HG02642 (cell line): Measurements from ENCODE around the gene BARX2.

Experiments
- ATAC-seq: cut with Tn5 transposase; IDR thresholded peaks from one replicate; pipeline ENCODE4 v1.9.1; 2021; ENCODE audit warnings: mild to moderate bottlenecking; ENCODE audit not compliant: unreplicated experiment, poor library complexity

The BARX2 gene

GRCh38 chr11:129373489-129373953, 2.1 kb upstream of the BARX2 start:
- ATAC-seq = no peak

GRCh38 chr11:129374081-129374992, 1.3 kb upstream of the BARX2 start:
- ATAC-seq = no peak

GRCh38 chr11:129374993-129375750, 476 bp upstream of the BARX2 start:
- ATAC-seq = no peak

GRCh38 chr11:129376658-129377341, 1.2 kb downstream of the BARX2 start:
- no peak for ATAC-seq

GRCh38 chr11:129377739-129378138, 2.1 kb downstream of the BARX2 start:
- ATAC-seq = no peak

- no peak for ATAC-seq
Measured at GRCh38 chr11:129380413-129380812, 4.8 kb downstream of the BARX2 start.

GRCh38 chr11:129382583-129382982, 6.9 kb downstream of the BARX2 start:
- no peak for ATAC-seq

- ATAC-seq = no peak
Measured at GRCh38 chr11:129383060-129383459, 7.4 kb downstream of the BARX2 start.

- ATAC-seq = no peak
Measured at GRCh38 chr11:129383502-129383901, 7.9 kb downstream of the BARX2 start.

- no peak for ATAC-seq
Measured at GRCh38 chr11:129384415-129384814, 8.8 kb downstream of the BARX2 start.

- ATAC-seq = no peak
Measured at GRCh38 chr11:129385801-129386200, 10.2 kb downstream of the BARX2 start.

- ATAC-seq = no peak
Measured at GRCh38 chr11:129386795-129387397, 11.2 kb downstream of the BARX2 start.

- no peak for ATAC-seq
Measured at GRCh38 chr11:129387434-129387833, 11.8 kb downstream of the BARX2 start.

GRCh38 chr11:129388824-129389223, 13.2 kb downstream of the BARX2 start:
- no peak for ATAC-seq

GRCh38 chr11:129390303-129390821, 14.7 kb downstream of the BARX2 start:
- no peak for ATAC-seq

GRCh38 chr11:129391360-129391759, 15.7 kb downstream of the BARX2 start:
- ATAC-seq = no peak

GRCh38 chr11:129391821-129392220, 16.2 kb downstream of the BARX2 start:
- no peak for ATAC-seq

- ATAC-seq = no peak
Measured at GRCh38 chr11:129392995-129393394, 17.3 kb downstream of the BARX2 start.

- ATAC-seq = no peak
Measured at GRCh38 chr11:129394709-129395108, 19.1 kb downstream of the BARX2 start.

GRCh38 chr11:129395432-129395831, 19.8 kb downstream of the BARX2 start:
- no peak for ATAC-seq
